Cardiac septum (tissue), 1 donor: ENCODE data around the gene IL1RAPL1. TPM values are rescaled to one million over a fixed set of nuclear protein-coding genes. Genes with fewer than 3 reads are reported as not detected.
"Not testable (repeated sequence)": the region's sequence is repeated elsewhere in the genome, so short reads cannot be mapped to it uniquely, and the experiment has no call there.

Experiments
- DNase-seq: peaks from one replicate; pipeline ENCODE4 v3.0.0-alpha.2; 2020; ENCODE audit warnings: low spot score
- intact Hi-C: fragments of 100-400 bp; cut with DNase I; formaldehyde crosslinking; loops from one replicate; pipeline ENCODE4 v1.14.0; 2022
- total RNA-seq: library from RNA; stranded (reverse); fragmentation: NEBNext Ultra II Directional; extraction: Animal tissue kit (Norgen Biotek cat#: 25700); gene quantifications from one replicate; pipeline ENCODE4 v1.2.1, GENCODE V29; 2021
- donor health status: DM: no; HTN: no; CAD: no.

IL1RAPL1 gene
- total RNA-seq, 1 donor from 2014 or later = 0.73 TPM

DNA sequence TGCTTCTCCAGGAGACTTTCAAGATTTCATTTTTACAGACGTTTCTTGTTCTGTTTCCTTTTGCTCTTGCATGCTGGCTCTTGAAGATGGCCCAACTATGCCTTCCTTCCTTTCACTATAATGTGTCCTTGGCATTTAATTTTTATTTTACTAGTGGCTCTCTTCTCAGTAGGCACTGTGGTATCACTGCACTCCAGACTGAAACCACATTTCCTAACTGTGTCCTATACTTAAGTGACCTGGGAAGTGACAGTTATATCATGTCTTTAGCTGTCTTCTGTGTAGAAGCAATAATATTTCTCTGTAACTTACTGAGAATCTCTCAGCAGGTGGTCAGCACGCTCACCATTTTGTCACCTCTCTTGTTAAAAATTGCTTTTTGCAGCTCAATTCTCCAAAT, 168.9 kb downstream of the IL1RAPL1 start:
- intact Hi-C loops = no loop called here

DNA sequence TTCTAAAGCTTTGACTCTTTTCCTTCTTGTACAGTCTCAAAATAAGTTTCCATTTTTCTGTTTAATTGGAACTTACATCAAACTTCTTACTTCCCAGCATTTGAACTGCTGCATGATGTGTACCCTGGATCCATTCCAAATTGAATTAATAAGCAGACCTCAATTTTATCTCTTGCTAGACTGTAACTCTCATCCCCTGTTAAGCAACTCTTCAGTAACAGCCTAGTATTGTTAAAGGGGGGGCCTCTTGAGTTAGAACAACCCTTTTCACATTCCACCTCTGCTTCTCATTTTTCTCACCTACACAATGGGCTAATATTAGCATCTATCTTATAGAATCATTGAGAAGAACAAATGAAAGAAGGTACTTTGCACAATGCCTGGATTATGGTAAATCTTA, 169.4 kb downstream of the IL1RAPL1 start:
- intact Hi-C loops = no loop called here

More for the DNA sequence above, 168.9 kb downstream of the IL1RAPL1 start:
- DNase-seq = no peak

DNA sequence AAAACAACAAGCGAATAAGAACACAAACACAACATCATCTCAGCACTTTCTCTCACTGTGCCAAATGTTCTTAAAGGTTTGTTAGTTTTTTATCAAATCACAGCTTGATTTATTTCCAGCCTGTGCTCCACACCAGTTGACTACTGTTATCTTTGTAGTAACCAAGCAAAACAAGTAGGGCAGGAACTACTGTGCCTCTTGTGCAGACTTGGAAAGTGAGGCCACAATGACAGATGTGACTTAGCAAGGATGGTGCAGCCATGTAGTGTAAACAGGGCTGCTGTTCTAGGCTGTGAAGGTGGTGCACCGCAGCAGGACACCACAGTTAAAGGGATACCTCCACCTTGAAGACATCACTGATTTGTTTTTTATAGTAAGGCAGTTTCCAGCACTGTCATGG, 170.0 kb downstream of the IL1RAPL1 start:
- intact Hi-C loops = no loop called here
- no peak for DNase-seq

More for the DNA sequence above, 169.4 kb downstream of the IL1RAPL1 start:
- no peak for DNase-seq

DNA sequence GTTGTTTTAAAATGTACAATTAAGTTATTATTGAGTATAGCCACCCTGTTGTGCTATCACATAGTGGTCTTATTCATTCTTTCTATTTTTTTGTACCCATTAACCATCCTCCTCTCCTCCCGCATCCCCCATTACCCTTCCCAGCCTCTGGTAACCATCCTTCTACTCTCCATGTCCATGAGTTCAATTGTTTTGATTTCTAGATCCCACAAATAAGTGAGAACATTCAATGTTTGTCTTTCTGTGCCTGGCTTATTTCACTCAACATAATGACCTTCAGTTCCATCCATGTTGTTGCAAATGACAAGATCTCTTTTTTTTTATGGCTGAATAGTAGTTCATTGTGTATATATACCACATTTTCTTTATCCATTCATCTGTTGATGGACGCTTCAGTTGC, 179.3 kb downstream of the IL1RAPL1 start:
- intact Hi-C loops, DNase-seq: not testable (repeated sequence)

DNA sequence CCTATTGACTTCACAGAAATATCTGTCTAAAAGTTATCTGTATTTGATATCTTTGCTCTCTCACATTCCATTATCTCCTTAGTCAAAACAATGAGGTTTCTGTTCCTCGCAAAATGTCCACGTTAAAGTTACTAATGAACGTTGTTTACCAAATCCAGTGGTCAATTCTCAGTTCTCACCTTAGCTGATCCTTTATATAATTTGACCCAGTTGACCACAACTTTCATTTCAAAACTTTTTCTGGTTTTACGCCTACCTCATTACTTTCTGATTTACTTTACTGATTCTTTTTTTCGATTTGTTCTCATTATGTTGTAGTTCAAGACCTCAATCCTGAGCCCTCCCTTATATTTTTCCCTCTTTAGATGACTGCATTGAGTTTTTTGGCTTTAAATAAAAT, 186.6 kb downstream of the IL1RAPL1 start:
- intact Hi-C loops = no loop called here
- DNase-seq = no peak

DNA sequence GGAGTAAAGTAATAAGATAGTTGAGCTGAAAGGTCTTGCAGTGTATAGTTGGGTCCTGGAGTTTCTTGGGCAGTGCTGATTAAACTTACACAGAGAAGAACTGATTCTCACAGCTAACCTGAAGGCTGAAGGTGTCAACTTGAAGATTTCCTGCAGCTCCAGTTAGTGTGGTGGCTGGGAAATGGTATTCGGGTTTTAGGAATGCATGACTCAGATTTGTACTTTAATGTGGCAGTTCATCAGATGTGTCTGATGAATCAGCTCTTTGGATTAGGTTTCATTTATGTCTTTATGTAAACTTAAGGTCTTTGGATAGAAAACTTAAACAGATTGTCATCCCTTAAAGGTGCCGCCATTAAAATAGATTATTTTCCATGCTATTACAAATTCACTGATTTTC, 200.0 kb downstream of the IL1RAPL1 start:
- no peak for DNase-seq
- intact Hi-C loops = no loop called here

DNA sequence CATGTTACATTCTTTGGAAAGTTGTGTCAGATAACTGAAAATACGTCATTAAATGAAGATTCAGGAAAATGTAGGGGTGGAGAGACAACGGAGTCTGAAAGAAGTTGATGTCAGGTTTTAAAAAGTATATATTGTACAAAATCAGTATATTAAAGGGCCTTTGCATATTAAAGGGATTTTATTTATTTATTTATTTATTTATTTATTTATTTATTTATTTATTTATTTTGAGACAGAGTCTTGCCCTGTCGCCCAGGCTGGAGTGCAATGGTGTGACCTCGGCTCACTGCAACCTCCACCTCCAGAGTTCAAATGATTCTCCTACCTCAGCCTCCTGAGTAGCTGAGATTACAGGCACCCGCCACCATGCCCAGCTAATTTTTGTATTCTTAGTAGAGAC, 213.4 kb downstream of the IL1RAPL1 start:
- DNase-seq, intact Hi-C loops: not testable (repeated sequence)

DNA sequence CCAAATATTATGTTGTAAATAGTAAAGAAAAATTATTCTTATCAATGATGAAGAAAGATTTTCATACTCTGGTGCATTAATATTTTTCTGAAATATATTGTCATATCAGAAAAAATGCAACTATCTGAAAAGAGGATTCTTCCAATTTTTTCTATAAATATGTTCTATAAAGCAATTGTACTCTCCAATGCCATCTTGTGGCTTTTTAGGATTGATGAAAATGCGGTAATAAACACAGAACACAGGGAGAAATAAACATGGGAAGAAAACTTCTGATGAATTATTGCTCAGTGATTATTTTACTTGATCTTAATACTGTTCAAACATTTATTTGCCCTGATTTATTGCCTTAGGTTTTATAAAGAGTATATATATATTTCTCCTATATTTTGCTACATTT, 215.4 kb downstream of the IL1RAPL1 start:
- no peak for DNase-seq
- intact Hi-C loops = no loop called here

DNA sequence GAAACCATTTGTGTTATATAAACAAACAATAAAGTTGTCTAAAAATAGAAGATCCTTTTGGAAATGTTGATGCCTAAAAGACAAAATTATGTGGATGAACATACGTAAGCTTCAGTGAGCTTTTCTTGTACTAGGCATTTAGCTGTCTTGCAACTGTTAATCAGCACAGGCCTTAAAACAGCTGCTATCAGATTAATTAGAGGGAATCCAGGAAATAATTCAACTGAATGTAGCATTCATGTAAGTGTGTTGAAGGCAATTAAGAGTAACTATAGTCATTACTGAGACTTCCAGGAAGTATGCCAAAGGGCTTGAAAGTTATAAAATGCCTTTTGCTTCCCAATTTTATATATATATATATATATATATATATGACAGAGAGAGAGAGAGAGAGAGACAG, 248.7 kb downstream of the IL1RAPL1 start:
- intact Hi-C loops = no loop called here
- DNase-seq = no peak

DNA sequence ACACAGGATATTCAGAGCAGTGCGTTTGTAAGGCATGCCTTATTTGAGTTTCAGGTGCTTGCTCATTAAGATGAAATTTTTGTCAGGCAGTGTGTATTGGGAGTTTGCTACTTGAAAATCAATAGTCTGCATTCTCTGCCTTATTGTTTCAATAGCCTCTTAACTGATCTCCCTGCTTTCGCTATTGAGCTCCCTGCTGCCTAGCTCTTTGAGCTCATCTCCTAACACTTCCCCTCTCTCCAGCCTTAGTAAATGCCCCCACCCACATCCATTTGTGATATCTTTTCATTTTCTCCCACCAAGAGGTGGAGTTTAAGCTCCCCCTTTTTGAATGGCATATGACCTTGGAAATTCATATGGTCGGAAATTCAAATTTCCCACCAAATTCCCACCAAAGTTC, 256.6 kb downstream of the IL1RAPL1 start:
- intact Hi-C loops = no loop called here

DNA sequence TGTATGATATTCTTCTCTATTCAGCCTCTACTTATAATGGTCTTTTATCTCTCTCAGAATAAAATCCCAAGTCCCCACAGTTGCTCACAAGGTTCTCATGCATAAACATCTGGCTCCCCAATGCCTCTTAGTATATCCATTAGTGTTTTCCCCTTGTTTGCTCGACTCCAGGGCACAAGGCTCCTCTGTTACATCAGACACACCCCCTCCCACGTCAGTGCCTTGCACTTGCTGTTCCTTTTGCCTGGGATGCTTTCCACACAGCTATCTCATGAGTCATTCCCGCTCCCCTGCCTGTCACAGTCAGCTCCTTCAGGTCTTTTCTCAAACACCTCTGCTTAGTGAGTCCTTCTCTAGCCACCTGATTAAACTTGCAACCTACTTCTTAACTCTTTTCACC, 260.2 kb downstream of the IL1RAPL1 start:
- intact Hi-C loops = no loop called here
- DNase-seq = no peak

More for the DNA sequence above, 256.6 kb downstream of the IL1RAPL1 start:
- no peak for DNase-seq

DNA sequence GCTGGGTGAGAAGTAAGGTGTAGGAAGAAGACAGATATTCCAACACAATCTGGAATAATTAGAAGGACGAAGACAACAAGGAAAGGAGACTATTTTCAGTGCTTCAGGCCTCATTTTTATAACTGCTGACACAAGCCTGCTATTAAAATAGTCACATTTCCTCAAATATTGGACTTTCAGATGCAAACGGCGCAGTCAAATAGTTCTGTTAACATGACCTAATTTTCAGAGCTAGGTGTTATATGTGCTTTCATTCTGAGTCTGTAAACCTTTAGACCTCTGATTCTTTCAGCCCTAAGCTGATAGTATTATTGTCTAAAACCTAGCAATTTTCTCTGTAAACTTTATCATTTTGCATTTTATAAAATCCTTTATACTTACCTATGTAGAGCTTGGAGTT, 261.5 kb downstream of the IL1RAPL1 start:
- intact Hi-C loops = no loop called here
- no peak for DNase-seq

DNA sequence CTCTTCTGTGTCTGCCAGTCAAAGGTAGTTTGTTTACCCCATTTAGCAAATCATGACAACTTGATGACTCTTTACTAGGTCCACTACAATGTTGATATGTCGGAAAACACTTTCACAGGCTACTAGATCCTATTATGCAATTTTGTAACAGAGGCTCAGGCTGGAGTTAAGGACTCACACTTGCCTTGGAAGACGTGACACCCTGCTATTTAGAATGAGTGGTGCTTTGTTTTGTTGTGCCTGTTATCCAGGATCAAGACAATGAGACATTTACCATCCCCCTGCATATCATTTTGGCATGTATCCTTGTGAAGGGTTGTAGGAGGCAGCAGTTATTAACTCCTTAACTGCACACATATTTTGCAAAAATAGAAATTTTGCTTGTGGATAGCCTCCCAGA, 263.7 kb downstream of the IL1RAPL1 start:
- intact Hi-C loops = no loop called here
- no peak for DNase-seq

DNA sequence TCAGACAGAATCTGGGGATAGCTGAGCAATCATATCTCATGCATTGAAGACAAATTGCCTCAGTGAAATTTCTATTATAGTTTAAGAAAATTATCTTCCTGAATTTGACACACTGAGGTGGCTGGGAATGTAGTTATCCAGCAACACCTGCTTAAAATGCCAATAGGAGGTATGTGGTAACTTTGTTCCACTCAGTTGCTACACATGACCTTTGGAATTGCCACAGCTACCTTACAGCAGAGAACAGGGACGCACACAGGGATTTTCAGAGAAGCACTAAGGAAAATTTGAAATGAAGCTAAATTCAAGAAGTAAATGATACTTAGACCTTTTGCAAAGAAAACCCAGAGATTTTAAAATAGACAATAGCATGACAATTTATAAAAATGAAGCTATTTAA, 264.6 kb downstream of the IL1RAPL1 start:
- intact Hi-C loops = no loop called here
- no peak for DNase-seq

DNA sequence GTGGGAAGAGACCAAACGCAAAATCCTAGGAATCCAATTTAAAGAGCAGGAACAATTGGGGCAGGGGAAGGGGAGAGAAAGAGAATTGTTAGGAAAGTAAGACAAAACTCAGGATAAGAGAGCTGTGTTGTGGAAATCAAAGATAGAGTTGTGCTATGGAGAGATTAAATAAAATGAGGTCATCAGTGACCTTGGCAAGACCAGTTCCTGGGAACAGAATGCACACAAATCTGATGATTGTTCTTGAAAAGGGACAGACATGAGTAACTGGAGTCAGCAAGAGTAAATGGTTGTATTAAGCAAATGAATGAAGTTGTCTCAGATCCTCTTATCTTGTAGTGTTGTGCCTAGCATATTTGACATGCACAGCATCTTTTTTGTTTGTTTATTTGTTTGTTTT, 267.4 kb downstream of the IL1RAPL1 start:
- intact Hi-C loops = no loop called here
- no peak for DNase-seq

DNA sequence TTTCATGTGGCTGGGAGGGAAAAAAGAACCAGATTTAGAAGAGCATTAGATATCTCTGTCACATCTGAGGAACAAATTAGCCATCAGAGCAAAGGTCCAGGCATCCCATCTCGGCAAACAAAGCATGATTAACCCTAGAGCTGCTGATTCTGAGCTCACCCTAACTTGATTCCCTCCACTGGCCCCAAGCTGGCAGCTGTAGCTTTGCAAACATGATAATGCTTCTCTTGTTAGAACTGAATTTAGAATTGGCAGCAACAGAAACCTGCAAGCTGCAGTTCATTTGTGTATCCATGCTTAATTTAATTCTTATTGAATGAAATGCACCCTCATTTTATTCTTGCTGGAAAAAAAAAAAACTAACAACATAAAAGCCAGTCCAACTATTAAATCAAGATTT, 289.2 kb downstream of the IL1RAPL1 start:
- no peak for DNase-seq
- intact Hi-C loops = no loop called here

DNA sequence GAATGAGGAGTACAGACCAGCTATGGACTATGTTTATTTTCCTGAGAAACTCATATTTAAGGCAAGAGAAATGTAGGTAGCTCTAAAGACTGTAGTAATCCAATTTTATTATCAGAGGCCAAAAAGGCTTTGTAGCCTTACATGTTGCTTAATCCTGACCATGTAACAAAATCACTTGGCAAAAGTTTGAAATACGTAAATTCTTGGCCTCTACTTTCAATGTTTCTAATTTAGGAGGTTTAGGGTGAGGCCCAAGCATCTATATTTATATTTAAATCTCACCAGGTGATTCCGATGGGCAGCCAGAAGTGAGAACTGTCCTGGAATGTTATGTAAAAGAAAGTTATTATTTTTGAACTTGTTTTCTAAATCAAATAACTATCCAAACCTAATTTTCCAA, 289.7 kb downstream of the IL1RAPL1 start:
- no peak for DNase-seq
- intact Hi-C loops = no loop called here

DNA sequence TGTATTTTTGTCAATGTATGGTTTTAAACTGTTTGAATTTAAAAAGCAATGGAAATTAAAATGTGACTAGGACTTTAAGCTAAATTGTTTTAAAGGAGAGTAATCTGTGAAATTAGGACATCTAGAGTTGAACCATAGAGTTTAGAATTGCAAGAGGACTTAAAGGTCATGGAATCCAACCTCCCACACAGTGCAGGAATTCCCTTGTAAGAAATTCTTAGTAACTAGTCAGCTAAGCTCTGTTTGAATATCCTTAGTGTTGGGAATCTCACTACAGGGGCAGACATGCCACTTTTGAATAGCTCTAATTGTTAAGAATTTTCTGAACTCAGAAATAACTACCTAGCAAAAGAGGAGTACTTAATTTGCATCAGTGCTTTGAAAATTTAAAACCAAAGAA, 292.9 kb downstream of the IL1RAPL1 start:
- no peak for DNase-seq
- intact Hi-C loops = no loop called here

DNA sequence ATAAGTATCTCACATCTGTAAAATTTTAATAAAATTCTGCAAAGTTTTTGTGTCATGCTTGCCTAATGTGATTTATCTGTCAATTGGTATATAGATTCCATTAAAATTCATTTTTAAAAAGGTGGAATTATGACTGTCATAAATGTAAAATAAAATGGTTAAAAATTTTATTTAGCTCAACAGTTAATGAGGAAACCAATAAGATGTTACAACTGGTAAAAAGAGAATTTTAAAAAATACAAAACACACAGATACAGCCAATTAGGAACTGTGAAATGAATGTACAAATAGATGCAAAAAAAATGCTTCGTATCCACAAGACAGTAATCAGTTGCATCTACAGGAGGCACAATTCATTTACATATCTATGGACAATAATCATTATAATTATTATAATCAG, 297.6 kb downstream of the IL1RAPL1 start:
- DNase-seq = no peak
- intact Hi-C loops = no loop called here

DNA sequence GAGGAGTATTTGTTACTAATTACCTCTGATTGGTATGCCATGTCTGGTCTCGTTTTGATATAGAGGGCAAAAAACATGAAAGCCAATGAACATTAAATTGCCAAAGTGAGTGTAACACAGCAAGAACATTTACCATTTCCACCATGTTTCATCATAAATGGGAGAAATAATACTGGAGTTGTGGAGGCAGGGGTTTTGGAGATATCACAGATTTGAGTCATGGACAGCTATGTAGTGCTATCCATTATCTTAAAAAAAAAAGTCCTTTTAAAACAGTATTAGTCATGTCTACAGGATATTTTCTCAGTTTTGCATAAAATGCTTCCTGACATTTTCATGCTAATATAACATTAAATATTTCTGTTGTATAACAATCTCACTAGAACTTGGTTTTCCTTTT, 301.2 kb downstream of the IL1RAPL1 start:
- no peak for DNase-seq
- intact Hi-C loops = no loop called here

DNA sequence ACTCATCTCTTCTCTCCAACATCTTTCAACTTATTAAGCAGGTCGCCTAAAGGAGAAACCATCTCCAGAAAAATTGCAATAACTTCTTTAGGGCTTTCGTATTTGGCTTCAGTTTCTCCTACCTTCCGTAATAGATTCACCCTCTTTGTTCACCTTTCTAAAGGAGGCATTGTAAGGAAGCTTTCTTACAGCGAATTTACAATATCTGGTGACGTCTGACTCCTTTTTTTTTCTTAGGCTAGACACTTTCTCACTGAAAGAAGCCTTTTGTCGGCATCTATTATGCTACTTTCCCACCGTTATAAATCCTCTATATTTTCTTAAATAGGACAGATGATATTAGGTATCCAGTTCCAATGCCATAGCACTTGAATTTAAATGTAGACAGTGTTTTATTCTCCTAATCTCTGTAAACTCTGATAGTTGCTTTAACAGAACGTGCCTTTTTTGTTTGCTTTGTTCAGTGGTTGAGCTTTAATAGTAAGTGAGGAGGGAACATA, 302.4 kb downstream of the IL1RAPL1 start:
- DNase-seq = no peak
- intact Hi-C loops = no loop called here

DNA sequence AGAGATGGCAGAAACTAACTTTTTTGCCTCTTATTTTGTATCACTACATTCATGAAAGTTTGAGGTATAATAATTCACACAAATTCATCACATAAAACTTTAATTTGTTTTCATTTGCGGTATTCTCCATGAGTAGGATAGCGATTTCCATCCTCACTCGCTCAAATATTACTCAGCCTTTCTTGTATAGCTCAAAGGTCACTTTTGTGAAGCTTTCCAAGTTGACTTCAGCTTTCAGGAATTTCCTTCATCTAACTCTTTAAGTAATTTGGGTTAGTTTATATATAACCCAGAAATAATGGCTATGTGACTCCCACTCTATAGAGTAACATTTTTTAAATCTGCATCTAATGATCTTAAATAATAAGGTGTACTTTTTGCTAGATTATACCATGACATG, 314.4 kb downstream of the IL1RAPL1 start:
- no peak for DNase-seq
- intact Hi-C loops = no loop called here
